Heart right ventricle (tissue), 16 donors: ENCODE data around the gene CIDEB. TPM values are rescaled to one million over a fixed set of nuclear protein-coding genes. Genes with fewer than 3 reads are reported as not detected.
A peak's percentile ranks its signal among the peaks of the same experiment; 100 is the strongest.

Source experiments
- ATAC-seq, 8 donors: fragments of 200-7000 bp; cut with Tn5 transposase; one replicate each; pipeline ENCODE4 v1.9.1; 2020; ENCODE audit warnings: mild to moderate bottlenecking in 8 of 8, moderate library complexity in 8 of 8, moderate number of reproducible peaks in 1 of 8
- DNase-seq, 2 donors: peaks; one replicate each; pipeline ENCODE4 v3.0.0-alpha.2; 2020
- H3K27ac ChIP-seq, 10 donors: fragments of 200-600 bp; sonication (generic) in 2 of 10; one replicate each; pipeline versions ENCODE4 v1.5.0 to v1.8.0; 2020 to 2022; ENCODE audit warnings: mild to moderate bottlenecking in 3 of 10
- H3K27me3 ChIP-seq, 7 donors: fragments of 200-600 bp; one replicate each; pipeline ENCODE4 v1.8.0; 2021 to 2022; ENCODE audit warnings: mild to moderate bottlenecking in 2 of 7
- H3K36me3 ChIP-seq, 9 donors: fragments of 200-600 bp; sonication (generic) in 1 of 9; one replicate each; pipeline versions ENCODE4 v1.5.0 to v1.8.0; 2020 to 2022; ENCODE audit warnings: mild to moderate bottlenecking in 2 of 9
- H3K4me1 ChIP-seq, 9 donors: fragments of 200-600 bp; sonication (generic) in 1 of 9; one replicate each; pipeline versions ENCODE4 v1.5.0 to v1.8.0; 2020 to 2022; ENCODE audit warnings: mild to moderate bottlenecking in 4 of 9
- H3K4me3 ChIP-seq, 10 donors: fragments of 200-600 bp; sonication (generic) in 2 of 10; one replicate each; pipeline versions ENCODE4 v1.5.0 to v1.8.0; 2020 to 2022; ENCODE audit warnings: mild to moderate bottlenecking in 7 of 10, moderate library complexity in 2 of 10
- H3K9me3 ChIP-seq, 11 donors: fragments of 200-600 bp in 10 of 11; sonication (generic) in 2 of 11; one replicate each; pipeline versions ENCODE4 v1.5.0 to v1.8.0; 2013 to 2022; ENCODE audit warnings: mild to moderate bottlenecking in 2 of 11, control low read depth in 1 of 11, moderate library complexity in 1 of 11
- CTCF ChIP-seq, 9 donors: fragments of 200-600 bp; sonication (generic) in 2 of 9; IDR thresholded peaks; one replicate each; pipeline versions ENCODE4 v1.5.0 to v1.8.0; 2021 to 2022; ENCODE audit warnings: antibody characterized with exemption in 9 of 9, mild to moderate bottlenecking in 5 of 9, moderate library complexity in 1 of 9
- WGBS, 2 donors: extraction: QIAGEN DNeasy Blood & Tissue Kit; methylation state at CpG; one replicate each; pipeline ENCODE4 v1.1.7; 2013; ENCODE audit warnings: inconsistent platforms in 1 of 2; 5-methylcytosine and 5-hydroxymethylcytosine counted together
- intact Hi-C, 10 donors: fragments of 100-400 bp; cut with DNase I; formaldehyde crosslinking; loops; one replicate each; pipeline versions ENCODE4 v1.11.1 to v1.14.2; 2022
- polyA plus RNA-seq, 2 donors: library from polyadenylated mRNA; stranded (reverse); fragments of 200-250 nt; gene quantifications; one replicate each; pipeline ENCODE4 v1.2.3, GENCODE V29; 2013
- total RNA-seq, 10 donors: library from RNA; stranded (reverse); fragmentation: NEBNext Ultra II Directional in 3 of 10; extraction: Animal tissue kit (Norgen Biotek cat#: 25700) in 3 of 10; gene quantifications; one replicate each; pipeline versions ENCODE4 v1.2.1 to v1.2.4, GENCODE V29; 2021 to 2023
- donor health status: Arrhythmogenic right ventricular cardiomyopathy.
- donor health status: ischemic (EF 13 %, LVEDD 7.1; RV severe dilation, severe dysfunction).
- donor health status: healthy with polysubstance abuse.
- donor health status: DM: no; HTN: yes; CAD: no.
- donor health status: DM: no; HTN: no; CAD: no.
- donor health status: ischemic (EF 25% LVEDD 6.9; RV normal size, moderate dysfunction).
- donor health status: ischemic (EF 25% LVEDD 5.7; RV mildly dilated, moderate dysfunction).
- donor health status: healthy.
- donor health status: DM: yes; HTN: yes; CAD: no.
- donor health status: Ischemic cardiomyopathy.
- donor health status: ischemic (EF 35%, LVEDD 5.7; RV mildly dilated, moderate dysfunction).
- donor health status: nonischemic (EF 11% LVEDD 7.7; RV severe dilation, severe dysfunction).
- donor health status: DM: yes; HTN: yes; CAD: no.
- donor health status: PGD.
- donor health status: ischemic (EF 29% LVEDD 5.4; RV normal size, mild dysfunction).
- donor health status: nonischemic (EF 23%, LVEDD 6.1; RV moderate dilation, normal function).

The CIDEB gene
- total and polyA plus RNA-seq, 12 donors: 1.9 to 6.0 (median 3.7) TPM

GRCh38 chr14:24281636-24282035, 26.1 kb downstream of the CIDEB start:
- H3K36me3 ChIP-seq: no peaks in the 10 kb centered on the region
- ATAC-seq: no peak
- TF ChIP-seq CTCF (IDR thresholded peaks at IDR 0.05): no peak
- intact Hi-C loops: no loop called here
- H3K27ac ChIP-seq: peak overlapping the region in 1 of 10 donors; percentile 72
- H3K9me3 ChIP-seq: no peaks in the 10 kb centered on the region
- 93 to 95% methylated on average over 7 of the region's 7 CpGs for WGBS, 2 donors
- H3K4me1 ChIP-seq: peaks cover 0 to 62% (median 15%) of the 10 kb centered on the region in 9 donors
- H3K27me3 ChIP-seq: no peaks in the 10 kb centered on the region
- no peak overlapping the region for H3K4me3 ChIP-seq
- DNase-seq: no peak

- H3K4me3 ChIP-seq: no peak overlapping the region
- no peaks in the 10 kb centered on the region for H3K36me3 ChIP-seq
- intact Hi-C loops: no loop called here
- TF ChIP-seq CTCF (IDR thresholded peaks at IDR 0.05): no peak
- H3K27ac ChIP-seq: peak overlapping the region in 6 of 10 donors; percentile 10 to 72 (median 30)
- DNase-seq: no peak
- no peaks in the 10 kb centered on the region for H3K27me3 ChIP-seq
- peaks cover 0 to 69% (median 15%) of the 10 kb centered on the region in 9 donors for H3K4me1 ChIP-seq
- H3K9me3 ChIP-seq: no peaks in the 10 kb centered on the region
- peak in 5 of 8 donors; percentile 27 to 60 (median 42) for ATAC-seq
- WGBS, 2 donors: 65 to 74% methylated on average over 6 of the region's 6 CpGs
Observed at GRCh38 chr14:24280797-24281460, 26.8 kb downstream of the CIDEB start.

- H3K27me3 ChIP-seq: no peaks in the 10 kb centered on the region
- intact Hi-C loops: no loop called here
- peak; percentile 55 to 90 (median 82) for ATAC-seq
- H3K4me3 ChIP-seq: no peak overlapping the region
- peak overlapping the region in 8 of 10 donors; percentile 4 to 77 (median 64) for H3K27ac ChIP-seq
- H3K9me3 ChIP-seq: no peaks in the 10 kb centered on the region
- peak in 8 of 9 donors; percentile 10 to 64 (median 48) for TF ChIP-seq CTCF (IDR thresholded peaks at IDR 0.05)
- 60 to 67% methylated on average over 11 of the region's 11 CpGs for WGBS, 2 donors
- H3K4me1 ChIP-seq: peaks cover 0 to 83% (median 15%) of the 10 kb centered on the region in 9 donors
- no peaks in the 10 kb centered on the region for H3K36me3 ChIP-seq
- peak; percentile 40 to 68 for DNase-seq
Observed at GRCh38 chr14:24279301-24280186, 28.2 kb downstream of the CIDEB start.

GRCh38 chr14:24278424-24278823, 29.4 kb downstream of the CIDEB start:
- Histone ChIP-seq H3K36me3 (no peaks in the 10 kb centered on the region), H3K4me3 (no peak overlapping the region), H3K27me3 (no peaks in the 10 kb centered on the region), H3K9me3 (no peaks in the 10 kb centered on the region), H3K27ac (peak overlapping the region in 2 of 10 donors; percentile 55 to 72), H3K4me1 (peaks cover 0 to 94% (median 15%) of the 10 kb centered on the region in 9 donors)
- TF ChIP-seq CTCF (IDR thresholded peaks at IDR 0.05): no peak
- intact Hi-C loops: no loop called here
- 62% methylated on average over 5 of the region's 5 CpGs for WGBS, 2 donors
- DNase-seq: no peak
- ATAC-seq: no peak
